WI38 (cell line): Measurements from ENCODE around the gene ACBD4.
A peak's percentile ranks its signal among the peaks of the same experiment; 100 is the strongest.

Experiments used
- H3K4me3 ChIP-seq: 2 replicates; pipeline ENCODE4 v1.5.1; 2011; ENCODE audit warnings: low read depth, mild to moderate bottlenecking, control low read depth, low read length
- TF ChIP-seq, protein P1 (sequence below): IDR thresholded peaks from 2 replicates; pipeline ENCODE4 v1.5.1; 2012; ENCODE audit warnings: low read depth, mild to moderate bottlenecking, control low read depth, low read length

Gene ACBD4

DNA sequence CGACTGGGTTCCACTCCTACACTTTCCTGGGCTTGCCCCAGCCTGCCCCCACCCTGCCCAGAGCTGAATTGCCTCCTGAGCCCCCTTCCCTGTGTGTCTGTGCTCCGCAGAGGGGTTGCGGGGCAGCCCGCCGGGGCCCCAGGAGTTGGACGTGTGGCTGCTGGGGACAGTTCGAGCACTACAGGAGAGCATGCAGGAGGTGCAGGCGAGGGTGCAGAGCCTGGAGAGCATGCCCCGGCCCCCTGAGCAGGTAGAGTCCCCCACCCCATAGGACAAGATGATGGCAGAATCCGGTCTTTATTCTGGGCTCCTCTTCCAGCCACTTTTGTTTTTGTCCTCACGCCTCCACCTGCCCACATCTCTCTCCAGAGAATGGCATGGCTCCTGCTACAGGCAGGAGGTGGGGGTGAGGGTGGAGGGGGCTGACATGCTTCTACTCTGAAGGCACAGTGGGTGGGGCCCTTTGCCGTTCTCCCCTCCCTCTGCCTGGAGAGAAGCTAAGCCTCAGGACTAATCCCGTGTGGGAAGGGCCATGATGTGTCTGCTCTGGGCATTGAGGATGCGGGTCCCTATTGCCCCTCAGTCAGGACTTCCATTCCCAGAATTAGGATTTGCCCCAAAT is 3.5 kb downstream of the ACBD4 start:
- no peak overlapping the region for H3K4me3 ChIP-seq
- TF ChIP-seq, protein P1, sequence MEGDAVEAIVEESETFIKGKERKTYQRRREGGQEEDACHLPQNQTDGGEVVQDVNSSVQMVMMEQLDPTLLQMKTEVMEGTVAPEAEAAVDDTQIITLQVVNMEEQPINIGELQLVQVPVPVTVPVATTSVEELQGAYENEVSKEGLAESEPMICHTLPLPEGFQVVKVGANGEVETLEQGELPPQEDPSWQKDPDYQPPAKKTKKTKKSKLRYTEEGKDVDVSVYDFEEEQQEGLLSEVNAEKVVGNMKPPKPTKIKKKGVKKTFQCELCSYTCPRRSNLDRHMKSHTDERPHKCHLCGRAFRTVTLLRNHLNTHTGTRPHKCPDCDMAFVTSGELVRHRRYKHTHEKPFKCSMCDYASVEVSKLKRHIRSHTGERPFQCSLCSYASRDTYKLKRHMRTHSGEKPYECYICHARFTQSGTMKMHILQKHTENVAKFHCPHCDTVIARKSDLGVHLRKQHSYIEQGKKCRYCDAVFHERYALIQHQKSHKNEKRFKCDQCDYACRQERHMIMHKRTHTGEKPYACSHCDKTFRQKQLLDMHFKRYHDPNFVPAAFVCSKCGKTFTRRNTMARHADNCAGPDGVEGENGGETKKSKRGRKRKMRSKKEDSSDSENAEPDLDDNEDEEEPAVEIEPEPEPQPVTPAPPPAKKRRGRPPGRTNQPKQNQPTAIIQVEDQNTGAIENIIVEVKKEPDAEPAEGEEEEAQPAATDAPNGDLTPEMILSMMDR: no peak

GRCh38 chr17:45139533-45139920 is 4.0 kb downstream of the ACBD4 start:
- TF ChIP-seq, protein P1: no peak
- H3K4me3 ChIP-seq: no peak overlapping the region

GRCh38 chr17:45143094-45143670 is 7.7 kb downstream of the ACBD4 start:
- TF ChIP-seq, protein P1: no peak
- H3K4me3 ChIP-seq: no peak overlapping the region

DNA sequence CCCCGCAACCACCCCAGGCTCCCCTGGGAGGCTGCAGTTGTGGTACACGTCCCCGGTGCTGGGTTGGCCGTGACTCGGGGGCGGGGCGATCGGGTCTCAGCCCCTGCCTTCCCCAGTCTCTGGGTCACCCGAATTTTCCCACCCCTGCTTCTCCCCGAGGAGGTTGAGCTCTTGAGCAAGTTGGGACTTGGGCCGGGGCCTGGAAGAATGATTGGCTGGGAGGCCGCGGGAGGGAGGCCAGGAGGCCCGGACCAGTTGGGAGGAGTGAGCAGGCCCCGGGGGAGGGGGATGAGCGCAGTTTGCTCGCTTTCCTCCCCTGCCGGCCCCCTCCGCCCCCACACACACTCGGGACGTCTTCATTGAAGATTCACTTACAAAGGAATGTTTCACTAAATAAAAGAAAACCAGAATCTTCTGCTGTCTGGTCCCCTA is 8.3 kb downstream of the ACBD4 start:
- peak overlapping the region; percentile 15; the same call in 1 of the 2 replicates for H3K4me3 ChIP-seq
- TF ChIP-seq, protein P1: no peak

GRCh38 chr17:45144199-45145034 is 8.9 kb downstream of the ACBD4 start:
- H3K4me3 ChIP-seq: peak overlapping the region; percentile 15; the same call in 1 of the 2 replicates
- TF ChIP-seq, protein P1: no peak

DNA sequence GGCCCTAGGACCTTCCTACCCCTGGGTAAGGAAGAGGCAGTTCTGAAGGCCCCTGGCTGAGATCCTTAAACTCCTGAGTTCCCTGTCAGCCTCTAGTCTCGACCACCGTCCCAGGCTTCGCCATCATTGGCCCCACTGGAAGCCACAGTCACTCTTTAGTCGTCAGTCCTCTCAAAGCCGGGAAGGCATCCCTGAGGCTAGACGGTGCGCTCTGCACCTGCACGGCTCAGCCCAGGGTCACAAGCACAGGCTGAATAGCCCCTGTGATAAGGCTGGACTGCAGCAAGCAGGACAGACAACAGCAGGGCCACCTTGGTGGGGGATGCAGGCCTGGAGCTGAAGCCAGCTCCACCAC is 9.5 kb downstream of the ACBD4 start:
- no peak overlapping the region for H3K4me3 ChIP-seq
- TF ChIP-seq, protein P1: no peak

GRCh38 chr17:45146166-45146565 is 10.7 kb downstream of the ACBD4 start:
- TF ChIP-seq, protein P1: no peak
- no peak overlapping the region for H3K4me3 ChIP-seq
